K562 (cell line): Measurements from ENCODE around the gene TMEM11. TPM values are rescaled to one million over a fixed set of nuclear protein-coding genes. Genes with fewer than 3 reads are reported as not detected.

Experiments used
- ATAC-seq: fragments of 200-7000 bp; cut with Tn5 transposase; 3 replicates; pipeline ENCODE4 v1.9.1; 2020; ENCODE audit warnings: moderate library complexity
- BruUV-seq: library from RNA; stranded (reverse); fragments of 400-500 nt; replicated peaks from 2 replicates; lab custom pipeline; 2021; lab: Mats Ljungman, UMichigan
- CTCF ChIA-PET: fragments of 300-600 bp; formaldehyde crosslinking; extraction: SDS; loops from one replicate; lab custom pipeline; 2021; ENCODE audit warnings: low intra/inter-chr PET ratio; lab: Yijun Ruan, JAX
- POLR2A ChIA-PET: fragments of 300-600, 350-650 bp; sonication (Branson Sonifier 250); formaldehyde crosslinking; extraction: SDS; loops from one replicate; lab custom pipeline; 2021; ENCODE audit warnings: antibody characterized with exemption, inconsistent platforms; lab: Yijun Ruan, JAX
- DNase-seq, 4 experiments: peaks; one replicate each; pipeline versions ENCODE4 v3.0.0 to v3.0.0-alpha.2; 2011 to 2018; ENCODE audit warnings: low spot score in 3 of 4, mixed read lengths in 3 of 4; ENCODE audit errors: extremely low read depth in 1 of 4
- FAIRE-seq: peaks from 2 replicates; lab custom pipeline; 2011; peaks lifted over from hg19 to GRCh38; lab: Jason Lieb, UNC
- H2AFZ ChIP-seq: 2 replicates; pipeline ENCODE4 v1.6.0; 2011; ENCODE audit warnings: low read depth, low read length, control low read depth, inconsistent platforms
- H3K27ac ChIP-seq: fragments of 200-600 bp; 3 replicates; pipeline ENCODE4 v1.8.0; 2011; ENCODE audit warnings: low read depth, mild to moderate bottlenecking, control low read depth, inconsistent platforms, low read length, moderate library complexity, mixed read lengths; ENCODE audit errors: extremely low read depth
- H3K27me3 ChIP-seq, 2 experiments: fragments of 300-600 bp in 1 of 2; 2 replicates in 1 of 2; 3 replicates in 1 of 2; pipeline versions ENCODE4 v1.6.0 to v1.8.0; 2011; ENCODE audit warnings: inconsistent platforms in 2 of 2, low read length in 2 of 2, mild to moderate bottlenecking in 1 of 2, mixed read lengths in 1 of 2, moderate library complexity in 1 of 2; ENCODE audit not compliant: control insufficient read depth in 2 of 2, insufficient read depth in 2 of 2
- H3K36me3 ChIP-seq: fragments of 300-600 bp; 3 replicates; pipeline ENCODE4 v1.8.0; 2011; ENCODE audit warnings: mild to moderate bottlenecking, low read length, inconsistent platforms; ENCODE audit not compliant: control insufficient read depth, insufficient read depth
- H3K4me1 ChIP-seq, 2 experiments: fragments of 200-600 bp in 1 of 2; replicated peaks in 1 of 2; 2 replicates in 1 of 2; 3 replicates in 1 of 2; pipeline versions ENCODE4 v1.5.1 to v1.8.0; 2011; ENCODE audit warnings: inconsistent platforms in 2 of 2, low read length in 2 of 2, mild to moderate bottlenecking in 1 of 2, mixed read lengths in 1 of 2, moderate library complexity in 1 of 2; ENCODE audit not compliant: control insufficient read depth in 2 of 2, insufficient read depth in 2 of 2
- H3K4me2 ChIP-seq: 2 replicates; pipeline ENCODE4 v1.6.1; 2011; ENCODE audit warnings: low read length, control low read depth, inconsistent platforms, mixed read lengths; ENCODE audit not compliant: insufficient read depth
- H3K4me3 ChIP-seq: fragments of 200-600 bp; sonication (generic), shearing (Covaris generic); 2 replicates; pipeline ENCODE4 v1.5.1; 2016; ENCODE audit warnings: control low read depth, inconsistent platforms
- H3K79me2 ChIP-seq: fragments of 200-600 bp; 3 replicates; pipeline ENCODE4 v1.8.0; 2011; ENCODE audit warnings: low read length, inconsistent platforms; ENCODE audit not compliant: control insufficient read depth, insufficient read depth
- H3K9ac ChIP-seq, 2 experiments: 2 replicates each; pipeline versions ENCODE4 v1.6.0 to v1.6.1; 2011; ENCODE audit warnings: low read depth in 2 of 2, low read length in 2 of 2, control low read depth in 1 of 2, inconsistent platforms in 1 of 2, mild to moderate bottlenecking in 1 of 2, mixed read lengths in 1 of 2; ENCODE audit not compliant: insufficient read depth in 1 of 2
- H3K9me1 ChIP-seq: one replicate; pipeline ENCODE4 v1.6.0; 2011; ENCODE audit warnings: inconsistent platforms, mild to moderate bottlenecking, low read length, moderate library complexity; ENCODE audit not compliant: control insufficient read depth, insufficient read depth
- H3K9me3 ChIP-seq: replicated peaks from 2 replicates; pipeline ENCODE4 v1.5.1; 2011; ENCODE audit warnings: low read depth, low read length, inconsistent platforms; ENCODE audit not compliant: control insufficient read depth, insufficient read depth
- H4K20me1 ChIP-seq: replicated peaks from 2 replicates; pipeline ENCODE4 v1.6.1; 2011; ENCODE audit warnings: low read length, inconsistent platforms, mixed read lengths; ENCODE audit not compliant: control insufficient read depth, insufficient read depth
- CHD1 ChIP-seq: fragments of 200-600 bp; sonication (generic); IDR thresholded peaks from one replicate; pipeline ENCODE4 v1.6.1; 2012; ENCODE audit warnings: mild to moderate bottlenecking, moderate library complexity, low read length, inconsistent platforms
- JUN ChIP-seq, 2 experiments: sonication (generic) in 1 of 2; formaldehyde crosslinking in 1 of 2; IDR thresholded peaks; 2 replicates each; pipeline versions ENCODE4 v1.6.1 to v1.8.0; 2012 to 2022; ENCODE audit warnings: borderline replicate concordance in 2 of 2, mild to moderate bottlenecking in 2 of 2, improper control_type of control experiment in 1 of 2, low read depth in 1 of 2, low read length in 1 of 2, missing genetic modification reagents in 1 of 2
- KDM4B ChIP-seq, 2 experiments: fragments of 450-650 bp in 1 of 2; sonication (generic) in 1 of 2; IDR thresholded peaks; 2 replicates each; pipeline ENCODE4 v1.6.1; 2016 to 2017; ENCODE audit warnings: borderline replicate concordance in 2 of 2, antibody characterized with exemption in 1 of 2, low read depth in 1 of 2, mild to moderate bottlenecking in 1 of 2
- MAFG ChIP-seq: fragments of 450-650 bp; conservative IDR thresholded peaks from 2 replicates; pipeline ENCODE4 v1.6.1; 2016; ENCODE audit warnings: missing genetic modification characterization, missing compliant biosample characterization
- PML ChIP-seq: IDR thresholded peaks from 2 replicates; pipeline ENCODE4 v1.6.1; 2012; ENCODE audit warnings: low read length, inconsistent platforms
- POLR3A ChIP-seq: IDR thresholded peaks from 2 replicates; pipeline ENCODE4 v1.6.1; 2011; ENCODE audit warnings: borderline replicate concordance, mild to moderate bottlenecking, moderate library complexity; ENCODE audit not compliant: insufficient read length, insufficient read depth; ENCODE audit errors: extremely low read depth
- PPARD ChIP-seq: fragments of 250-450 bp; sonication (Bioruptor Pico); IDR thresholded peaks from 2 replicates; pipeline ENCODE4 v1.8.0; 2022; ENCODE audit warnings: inconsistent platforms, mild to moderate bottlenecking, moderate library complexity
- TAF15 ChIP-seq: fragments of 200-400 bp; formaldehyde crosslinking; IDR thresholded peaks from 2 replicates; pipeline ENCODE4 v1.6.1; 2017; ENCODE audit warnings: mild to moderate bottlenecking, low read depth, low read length, moderate library complexity
- TCFL5 ChIP-seq: fragments of 250-450 bp; sonication (Bioruptor Pico); conservative IDR thresholded peaks from 2 replicates; pipeline ENCODE4 v1.6.1; 2021; ENCODE audit warnings: mild to moderate bottlenecking, moderate library complexity, matching md5 sums
- ZBTB26 ChIP-seq: fragments of 450-650 bp; formaldehyde crosslinking; IDR thresholded peaks from 2 replicates; pipeline ENCODE4 v1.4.0; 2022; ENCODE audit warnings: missing genetic modification characterization
- ZFPM2 ChIP-seq: fragments of 250-450 bp; sonication (Bioruptor Pico); IDR thresholded peaks from 2 replicates; pipeline ENCODE4 v1.5.1; 2022; ENCODE audit warnings: mild to moderate bottlenecking
- ZNF699 ChIP-seq: fragments of 250-450 bp; sonication (Bioruptor Pico); IDR thresholded peaks from 2 replicates; pipeline ENCODE4 v1.8.0; 2021; ENCODE audit warnings: mild to moderate bottlenecking, moderate library complexity; ENCODE audit not compliant: insufficient replicate concordance
- ZNF766 ChIP-seq: fragments of 200-800 bp; sonication (Bioruptor generic); conservative IDR thresholded peaks from 2 replicates; pipeline ENCODE4 v1.6.1; 2016; ENCODE audit warnings: missing genetic modification characterization, missing compliant biosample characterization
- WGBS: fragments of 100-300 bp; shearing (Covaris generic); methylation state at CpG from one replicate; pipeline ENCODE4 v1.1.6; 2016; ENCODE audit warnings: low coverage, mixed read lengths; ENCODE audit not compliant: insufficient coverage; ENCODE audit errors: missing lambda C conversion rate; 5-methylcytosine and 5-hydroxymethylcytosine counted together
- in situ Hi-C: fragments of 300-500 bp; cut with MboI; formaldehyde crosslinking; loops from 4 replicates; pipeline ENCODE4 v1.15.0; 2018; ENCODE audit warnings: inconsistent platforms, mixed read lengths
- intact Hi-C: fragments of 100-400 bp; cut with micrococcal nuclease; formaldehyde crosslinking; loops from 2 replicates; pipeline ENCODE4 v1.14.2; 2022
- polyA plus RNA-seq, 8 experiments: library from polyadenylated mRNA; depleted of rRNA in 4 of 8; stranded (reverse) in 5 of 8; unstranded in 3 of 8; fragments of >200 nt; fragmentation: Nextera tagmentation in 2 of 8; fragmentation: Illumina TruSeq in 1 of 8; extraction: Ambion mirVana in 2 of 8; extraction: Trizol in 1 of 8; gene quantifications; 2 replicates each; pipeline versions ENCODE4 v1.2.1 to v1.2.3, GENCODE V29; 2011 to 2014; ENCODE audit warnings: inconsistent platforms in 1 of 8, missing spikeins in 1 of 8
- total RNA-seq, 7 experiments: library from RNA; depleted of rRNA in 6 of 7; stranded (reverse); fragments of >200 nt in 6 of 7; fragmentation: Illumina TruSeq in 2 of 7; extraction: Trizol in 2 of 7; gene quantifications; 2 replicates each; pipeline versions ENCODE4 v1.2.1 to v1.2.3, GENCODE V29; 2011 to 2021; ENCODE audit warnings: low replicate concordance in 1 of 7

TMEM11 gene
- total and polyA plus RNA-seq, 9 of the 15 experiments (the other 6 are each of a cell fraction or from before 2014, with no cell fraction given): 12.0 to 40.7 (median 30.0) TPM

- peaks cover 50% of the 10 kb centered on the region; the same call in 2 of the 3 replicates for H3K36me3 ChIP-seq
- H3K9me1 ChIP-seq: no peaks in the 10 kb centered on the region
- no peak overlapping the region for H3K27ac ChIP-seq
- no peak overlapping the region for H2AFZ ChIP-seq
- no peak for TF ChIP-seq JUN (IDR thresholded peaks at IDR 0.05; ENCODE audit: borderline replicate concordance, low read depth, low read length)
- no peak for TF ChIP-seq JUN (CRISPR knock-in tag; IDR thresholded peaks at IDR 0.05; ENCODE audit: borderline replicate concordance)
- TF ChIP-seq ZNF699 (CRISPR knock-in tag): no peak
- no peak for TF ChIP-seq PPARD (CRISPR knock-in tag)
- TF ChIP-seq ZBTB26: no peak
- no peak for TF ChIP-seq ZNF766 (CRISPR knock-in tag)
- no peak for TF ChIP-seq MAFG (tag)
- TF ChIP-seq TAF15: no peak
- TF ChIP-seq POLR3A: no peak
- no peak for TF ChIP-seq TCFL5 (CRISPR knock-in tag)
- no peak for TF ChIP-seq KDM4B (IDR thresholded peaks at IDR 0.05; ENCODE audit: borderline replicate concordance in 2 of 2, low read depth in 1 of 2)
- TF ChIP-seq PML: no peak
- TF ChIP-seq CHD1: no peak
- no peak for TF ChIP-seq ZFPM2 (CRISPR knock-in tag)
- peaks cover 22% of the 10 kb centered on the region for H4K20me1 ChIP-seq
- ATAC-seq (no peak), FAIRE-seq (no peak), DNase-seq (no peak)
- CTCF ChIA-PET: no interaction called here
- peaks cover 12 to 13% of the 10 kb centered on the region in 2 experiments; a peak in 4 of 5 replicates for H3K4me1 ChIP-seq
- WGBS: 86% methylated on average over 9 of the region's 17 CpGs
- H3K9ac ChIP-seq: no peak overlapping the region; a peak in 1 of 4 replicates
- peaks cover 91% of the 10 kb centered on the region for H3K79me2 ChIP-seq
- H3K4me3 ChIP-seq: no peak overlapping the region
- intact Hi-C loops (no loop called here), in situ Hi-C loops (no loop called here)
- no peaks in the 10 kb centered on the region for H3K9me3 ChIP-seq
- POLR2A ChIA-PET: interaction anchor here (1.8 to 5.1 kb wide), 2 partner anchors 9 to 15 kb away, joined by 6 to 22 read pairs; no protein-coding TSS in a partner anchor
- no TSS peak for BruUV-seq
- no peaks in the 10 kb centered on the region for H3K27me3 ChIP-seq
- H3K4me2 ChIP-seq: no peak overlapping the region
Observed at GRCh38 chr17:21209511-21210175, 4.3 kb downstream of the TMEM11 start.
